CD4-positive, alpha-beta memory T cell (primary cell): ENCODE measurements around the gene CSTF1. TPM values are rescaled to one million over a fixed set of nuclear protein-coding genes. Genes with fewer than 3 reads are reported as not detected.

Source experiments
- CTCF ChIA-PET: fragments of 350-600 bp; sonication (Branson Sonifier 250); formaldehyde crosslinking; loops from one replicate; lab custom pipeline; 2021; ENCODE audit warnings: inconsistent platforms; ENCODE audit not compliant: partially characterized antibody; lab: Charles Lee
- POLR2A ChIA-PET: fragments of 350-600 bp; sonication (Branson Sonifier 250); formaldehyde crosslinking; loops from one replicate; lab custom pipeline; 2021; ENCODE audit not compliant: partially characterized antibody; lab: Charles Lee
- DNase-seq, 5 donors: peaks; one replicate each; pipeline versions ENCODE4 v3.0.0 to v3.0.0-alpha.2; 2020 to 2022; ENCODE audit warnings: mixed read lengths in 1 of 5
- H3K27ac ChIP-seq: one replicate; pipeline ENCODE4 v1.7.0; 2013; ENCODE audit warnings: low read depth, low read length
- H3K27me3 ChIP-seq: 2 replicates; pipeline ENCODE4 v1.7.0; 2013; ENCODE audit warnings: mild to moderate bottlenecking, low read length, moderate library complexity; ENCODE audit not compliant: insufficient read depth
- H3K36me3 ChIP-seq: 2 replicates; pipeline ENCODE4 v1.7.0; 2013; ENCODE audit warnings: mild to moderate bottlenecking, low read length, moderate library complexity; ENCODE audit not compliant: insufficient read depth
- H3K4me1 ChIP-seq: 2 replicates; pipeline ENCODE4 v1.7.0; 2013; ENCODE audit warnings: mild to moderate bottlenecking, low read length, moderate library complexity; ENCODE audit not compliant: insufficient read depth
- H3K4me3 ChIP-seq, 2 donors: one replicate each; pipeline ENCODE4 v1.7.0; 2013; ENCODE audit warnings: low read length in 2 of 2, mild to moderate bottlenecking in 1 of 2
- H3K9me3 ChIP-seq, 2 donors: one replicate each; pipeline ENCODE4 v1.7.0; 2013; ENCODE audit warnings: low read length in 2 of 2, control low read depth in 1 of 2; ENCODE audit not compliant: control insufficient read depth in 1 of 2
- H3K27ac Mint-ChIP-seq, 7 donors: one replicate each; pipeline ENCODE4 v1.8.0; 2020 to 2021; ENCODE audit warnings: mixed read lengths in 7 of 7, mild to moderate bottlenecking in 6 of 7, inconsistent platforms in 3 of 7, moderate library complexity in 3 of 7
- H3K27me3 Mint-ChIP-seq, 2 donors: one replicate each; pipeline ENCODE4 v1.8.0; 2020 to 2021; ENCODE audit warnings: mixed read lengths in 2 of 2
- H3K36me3 Mint-ChIP-seq, 2 donors: one replicate each; pipeline ENCODE4 v1.8.0; 2020 to 2021; ENCODE audit warnings: mixed read lengths in 2 of 2, inconsistent platforms in 1 of 2, mild to moderate bottlenecking in 1 of 2
- H3K4me1 Mint-ChIP-seq, 4 donors: one replicate each; pipeline ENCODE4 v1.8.0; 2020 to 2021; ENCODE audit warnings: mixed read lengths in 4 of 4, mild to moderate bottlenecking in 1 of 4
- H3K4me3 Mint-ChIP-seq, 8 donors: one replicate each; pipeline ENCODE4 v1.8.0; 2020 to 2021; ENCODE audit warnings: mixed read lengths in 8 of 8, mild to moderate bottlenecking in 7 of 8, moderate library complexity in 6 of 8, inconsistent platforms in 3 of 8
- H3K9me3 Mint-ChIP-seq, 8 donors: one replicate each; pipeline ENCODE4 v1.8.0; 2020 to 2021; ENCODE audit warnings: mixed read lengths in 8 of 8, mild to moderate bottlenecking in 5 of 8, inconsistent platforms in 3 of 8, moderate library complexity in 1 of 8
- intact Hi-C: fragments of 100-400 bp; cut with micrococcal nuclease; formaldehyde crosslinking; loops from one replicate; pipeline ENCODE4 v1.15.1; 2023
- polyA plus RNA-seq, 2 donors: library from polyadenylated mRNA; unstranded; fragments of 300-500 nt; fragmentation: Illumina TruSeq; gene quantifications; one replicate each; pipeline ENCODE4 v1.2.3, GENCODE V29; 2021
- total RNA-seq, 2 experiments: library from RNA; stranded (reverse); gene quantifications; one replicate each; pipeline ENCODE4 v1.2.3, GENCODE V29; 2021

The CSTF1 gene
- total and polyA plus RNA-seq, 4 experiments from 2014 or later: 40.9 to 55.3 (median 49.0) TPM

- no peak for DNase-seq
- CTCF ChIA-PET: no interaction called here
- H3K27ac ChIP-seq: no peak overlapping the region
- H3K4me1 ChIP-seq: peaks cover 8% of the 10 kb centered on the region
- H3K36me3 ChIP-seq: peaks cover 7% of the 10 kb centered on the region
- POLR2A ChIA-PET: interaction anchor here (3.1 kb wide), 1 partner anchor 23 kb away, joined by 10 read pairs; the partner anchor contains the start of genes AURKA and CSTF1
- H3K27me3 Mint-ChIP-seq: no peaks in the 10 kb centered on the region
- H3K27ac Mint-ChIP-seq: peak overlapping the region in 3 of 7 donors; percentile 5 to 39 (median 29)
- intact Hi-C loops: no loop called here
- no peaks in the 10 kb centered on the region for H3K9me3 Mint-ChIP-seq
- H3K4me3 ChIP-seq: no peak overlapping the region
- H3K4me3 Mint-ChIP-seq: no peak overlapping the region
- H3K9me3 ChIP-seq: no peaks in the 10 kb centered on the region
- H3K27me3 ChIP-seq: no peaks in the 10 kb centered on the region
- peaks cover 28 to 51% of the 10 kb centered on the region in 2 donors for H3K36me3 Mint-ChIP-seq
- peaks cover 5 to 17% (median 8%) of the 10 kb centered on the region in 4 donors for H3K4me1 Mint-ChIP-seq
Observed at GRCh38 chr20:56368351-56369134, 23.9 kb upstream of the CSTF1 start.

GRCh38 chr20:56369179-56369578, 23.3 kb upstream of the CSTF1 start:
- Mint-ChIP-seq H3K36me3 (peaks cover 28 to 47% of the 10 kb centered on the region in 2 donors), H3K27me3 (no peaks in the 10 kb centered on the region), H3K4me1 (peaks cover 5 to 17% (median 12%) of the 10 kb centered on the region in 4 donors), H3K27ac (no peak overlapping the region), H3K4me3 (no peak overlapping the region), H3K9me3 (no peaks in the 10 kb centered on the region)
- Histone ChIP-seq H3K27ac (no peak overlapping the region), H3K27me3 (no peaks in the 10 kb centered on the region), H3K9me3 (no peaks in the 10 kb centered on the region), H3K4me1 (peaks cover 8% of the 10 kb centered on the region), H3K36me3 (peaks cover 7% of the 10 kb centered on the region), H3K4me3 (no peak overlapping the region)
- POLR2A ChIA-PET: interaction anchor here (3.1 kb wide), 1 partner anchor 22 kb away, joined by 10 read pairs; the partner anchor contains the start of genes AURKA and CSTF1
- intact Hi-C loops: no loop called here
- CTCF ChIA-PET: no interaction called here
- DNase-seq: no peak

GRCh38 chr20:56371977-56372376, 20.5 kb upstream of the CSTF1 start:
- ChIA-PET CTCF (interaction anchor here (0.7 kb wide), 1 partner anchor 34 kb away, joined by 3 read pairs; no protein-coding TSS in a partner anchor), POLR2A (interaction anchor here (1.3 kb wide), 1 partner anchor 10 kb away, joined by 7 read pairs; no protein-coding TSS in a partner anchor)
- no peak overlapping the region for H3K27ac ChIP-seq
- H3K36me3 ChIP-seq: no peaks in the 10 kb centered on the region
- Mint-ChIP-seq H3K36me3 (peaks cover 12 to 26% of the 10 kb centered on the region in 2 donors), H3K4me3 (no peak overlapping the region), H3K4me1 (peaks cover 10 to 22% (median 13%) of the 10 kb centered on the region in 4 donors), H3K27me3 (no peaks in the 10 kb centered on the region), H3K9me3 (no peaks in the 10 kb centered on the region), H3K27ac (no peak overlapping the region)
- DNase-seq: no peak
- H3K4me1 ChIP-seq: peaks cover 8% of the 10 kb centered on the region
- no peaks in the 10 kb centered on the region for H3K27me3 ChIP-seq
- intact Hi-C loops: no loop called here
- H3K4me3 ChIP-seq: no peak overlapping the region
- no peaks in the 10 kb centered on the region for H3K9me3 ChIP-seq

GRCh38 chr20:56372850-56373249, 19.6 kb upstream of the CSTF1 start:
- H3K36me3 Mint-ChIP-seq: peaks cover 4 to 17% of the 10 kb centered on the region in 2 donors
- peaks cover 8% of the 10 kb centered on the region for H3K4me1 ChIP-seq
- CTCF ChIA-PET: no interaction called here
- intact Hi-C loops: no loop called here
- H3K27me3 ChIP-seq: no peaks in the 10 kb centered on the region
- DNase-seq: no peak
- H3K36me3 ChIP-seq: no peaks in the 10 kb centered on the region
- H3K27ac ChIP-seq: no peak overlapping the region
- H3K4me3 ChIP-seq: no peak overlapping the region
- POLR2A ChIA-PET: interaction anchor here (1.0 to 1.3 kb wide), 2 partner anchors 11 to 14 kb away, joined by 7 read pairs; partner anchors contain the start of gene FAM210B
- no peaks in the 10 kb centered on the region for H3K9me3 ChIP-seq
- H3K4me1 Mint-ChIP-seq: peaks cover 10 to 22% (median 13%) of the 10 kb centered on the region in 4 donors
- no peak overlapping the region for H3K4me3 Mint-ChIP-seq
- H3K27me3 Mint-ChIP-seq: no peaks in the 10 kb centered on the region
- H3K9me3 Mint-ChIP-seq: no peaks in the 10 kb centered on the region
- H3K27ac Mint-ChIP-seq: peak overlapping the region in 6 of 7 donors; percentile 9 to 86 (median 27)

- peaks cover 10 to 22% (median 13%) of the 10 kb centered on the region in 4 donors for H3K4me1 Mint-ChIP-seq
- no peak overlapping the region for H3K4me3 Mint-ChIP-seq
- H3K9me3 Mint-ChIP-seq: peaks cover 0 to 2% (median 0%) of the 10 kb centered on the region in 8 donors
- H3K27ac Mint-ChIP-seq: peak overlapping the region in 1 of 7 donors; percentile 42
- Histone ChIP-seq H3K27me3 (no peaks in the 10 kb centered on the region), H3K4me1 (peaks cover 8% of the 10 kb centered on the region), H3K4me3 (no peak overlapping the region), H3K27ac (no peak overlapping the region), H3K36me3 (no peaks in the 10 kb centered on the region), H3K9me3 (no peaks in the 10 kb centered on the region)
- ChIA-PET CTCF (no interaction called here), POLR2A (no interaction called here)
- no peak for DNase-seq
- no peaks in the 10 kb centered on the region for H3K27me3 Mint-ChIP-seq
- H3K36me3 Mint-ChIP-seq: peaks cover 0 to 9% of the 10 kb centered on the region in 2 donors
- intact Hi-C loops: no loop called here
Observed at GRCh38 chr20:56373942-56374341, 18.5 kb upstream of the CSTF1 start.

GRCh38 chr20:56376331-56376730, 16.1 kb upstream of the CSTF1 start:
- H3K4me3 ChIP-seq: no peak overlapping the region
- POLR2A ChIA-PET: interaction anchor here (1.1 kb wide), 1 partner anchor 15 kb away, joined by 3 read pairs; no protein-coding TSS in a partner anchor
- peaks cover 8% of the 10 kb centered on the region for H3K4me1 ChIP-seq
- H3K4me3 Mint-ChIP-seq: no peak overlapping the region
- H3K27ac Mint-ChIP-seq: peak overlapping the region in 2 of 7 donors; percentile 13 to 38
- H3K4me1 Mint-ChIP-seq: peaks cover 10 to 22% (median 13%) of the 10 kb centered on the region in 4 donors
- no peaks in the 10 kb centered on the region for H3K27me3 ChIP-seq
- CTCF ChIA-PET: no interaction called here
- H3K36me3 Mint-ChIP-seq: no peaks in the 10 kb centered on the region
- peaks cover 0 to 2% (median 0%) of the 10 kb centered on the region in 8 donors for H3K9me3 Mint-ChIP-seq
- no peaks in the 10 kb centered on the region for H3K36me3 ChIP-seq
- DNase-seq: no peak
- no peaks in the 10 kb centered on the region for H3K9me3 ChIP-seq
- intact Hi-C loops: no loop called here
- no peaks in the 10 kb centered on the region for H3K27me3 Mint-ChIP-seq
- H3K27ac ChIP-seq: no peak overlapping the region

GRCh38 chr20:56378386-56378785, 14.1 kb upstream of the CSTF1 start:
- Mint-ChIP-seq H3K9me3 (peaks cover 0 to 2% (median 0%) of the 10 kb centered on the region in 8 donors), H3K36me3 (no peaks in the 10 kb centered on the region), H3K27me3 (no peaks in the 10 kb centered on the region), H3K4me3 (no peak overlapping the region), H3K27ac (no peak overlapping the region), H3K4me1 (peaks cover 5 to 13% (median 7%) of the 10 kb centered on the region in 4 donors)
- Histone ChIP-seq H3K27ac (no peak overlapping the region), H3K4me1 (no peaks in the 10 kb centered on the region), H3K27me3 (no peaks in the 10 kb centered on the region), H3K9me3 (no peaks in the 10 kb centered on the region), H3K36me3 (no peaks in the 10 kb centered on the region), H3K4me3 (no peak overlapping the region)
- no peak for DNase-seq
- POLR2A ChIA-PET: no interaction called here
- CTCF ChIA-PET: no interaction called here
- intact Hi-C loops: no loop called here
